Uterus (tissue), 2 donors: Measurements from ENCODE around the gene DSTN.

Source experiments
- CTCF ChIP-seq, 4 experiments: fragments of 200-600 bp in 2 of 4; fragments of 450-650 bp in 2 of 4; sonication (generic) in 2 of 4; IDR thresholded peaks; one replicate each; pipeline ENCODE4 v1.5.1; 2016 to 2019; ENCODE audit warnings: antibody characterized with exemption in 4 of 4, mild to moderate bottlenecking in 2 of 4, moderate library complexity in 1 of 4
- POLR2A ChIP-seq, 2 donors: fragments of 450-650 bp; IDR thresholded peaks; one replicate each; pipeline ENCODE4 v1.6.1; 2016; ENCODE audit warnings: antibody characterized with exemption in 2 of 2, mild to moderate bottlenecking in 1 of 2, moderate library complexity in 1 of 2

DNA sequence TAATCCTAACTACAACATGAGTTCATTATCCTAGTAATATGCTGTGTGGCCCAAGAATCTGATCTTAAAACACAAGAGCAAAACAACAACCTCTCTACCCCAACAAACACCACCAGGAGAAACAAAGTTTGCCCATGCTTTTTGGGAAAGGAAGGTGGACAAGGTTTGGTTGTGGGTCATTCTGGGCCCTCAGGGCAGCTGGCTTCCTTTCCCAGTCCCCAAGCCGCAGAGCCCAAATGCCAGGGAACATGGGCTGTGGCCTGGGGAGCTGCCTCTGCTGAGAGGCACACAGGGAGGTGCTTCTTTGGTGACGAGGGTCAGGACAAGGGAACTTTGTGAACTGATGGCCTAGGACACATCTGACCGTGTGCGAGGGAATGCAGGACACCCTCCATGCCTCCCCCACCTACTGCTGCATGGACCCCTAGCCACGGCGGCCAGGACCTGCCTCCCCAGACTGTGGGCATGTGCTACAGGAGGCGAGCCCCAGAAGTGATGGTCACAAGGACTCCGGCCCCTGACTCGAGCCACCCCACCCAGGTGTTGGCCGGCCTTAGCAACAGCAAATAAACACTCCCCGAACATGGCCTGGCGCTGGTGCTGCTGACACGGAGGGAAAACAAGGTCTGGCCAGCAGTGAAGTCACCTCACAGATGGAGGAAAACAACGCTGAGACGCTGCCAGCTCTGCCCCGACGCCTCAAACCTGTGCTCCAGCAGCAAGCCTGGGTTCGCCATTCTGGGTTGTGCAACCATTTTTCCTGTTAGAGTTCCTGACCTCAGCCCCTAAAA lies 56.5 kb downstream of the DSTN start:
- TF ChIP-seq POLR2A (IDR thresholded peaks at IDR 0.05) = no peak
- TF ChIP-seq CTCF (IDR thresholded peaks at IDR 0.05) = no peak
